Measurements from ENCODE around the gene RBMS1.

- TF ChIP-seq CTCF (IDR thresholded peaks at IDR 0.05) (no peak), POLR2A (IDR thresholded peaks at IDR 0.05) (no peak)
Measured at GRCh38 chr2:160303527-160303926, 190.1 kb downstream of the RBMS1 start.

Measured in sigmoid colon (tissue), 3 donors.